Small intestine (tissue), 7 donors: Measurements from ENCODE around the gene VAMP8. TPM values are rescaled to one million over a fixed set of nuclear protein-coding genes. Genes with fewer than 3 reads are reported as not detected.

Experiments used
- DNase-seq, 2 donors: peaks; one replicate each; pipeline versions ENCODE4 v3.0.0 to v3.0.0-alpha.2; 2013
- FAIRE-seq: peaks from 2 replicates; lab custom pipeline; 2012; peaks lifted over from hg19 to GRCh38; lab: Jason Lieb, UNC
- H3K27ac ChIP-seq, 3 donors: one replicate each; pipeline ENCODE4 v1.5.1; 2013; ENCODE audit warnings: low read length in 2 of 3, mild to moderate bottlenecking in 2 of 3, control low read depth in 1 of 3, inconsistent platforms in 1 of 3, low read depth in 1 of 3, moderate library complexity in 1 of 3
- H3K27me3 ChIP-seq, 3 donors: one replicate each; pipeline ENCODE4 v1.6.1; 2013; ENCODE audit warnings: low read length in 3 of 3, inconsistent platforms in 1 of 3; ENCODE audit not compliant: control insufficient read depth in 3 of 3, insufficient read depth in 3 of 3
- H3K36me3 ChIP-seq, 3 donors: one replicate each; pipeline ENCODE4 v1.6.1; 2013; ENCODE audit warnings: low read length in 3 of 3, inconsistent platforms in 1 of 3, low read depth in 1 of 3, mild to moderate bottlenecking in 1 of 3, moderate library complexity in 1 of 3; ENCODE audit not compliant: control insufficient read depth in 3 of 3, insufficient read depth in 2 of 3
- H3K4me1 ChIP-seq, 3 donors: one replicate each; pipeline ENCODE4 v1.6.1; 2013; ENCODE audit warnings: low read length in 2 of 3, inconsistent platforms in 1 of 3, low read depth in 1 of 3, mild to moderate bottlenecking in 1 of 3, moderate library complexity in 1 of 3; ENCODE audit not compliant: control insufficient read depth in 3 of 3, insufficient read depth in 2 of 3
- H3K4me3 ChIP-seq, 3 donors: one replicate each; pipeline ENCODE4 v1.5.1; 2013; ENCODE audit warnings: low read length in 3 of 3, control low read depth in 1 of 3, inconsistent platforms in 1 of 3, low read depth in 1 of 3, mild to moderate bottlenecking in 1 of 3, moderate library complexity in 1 of 3
- H3K9me3 ChIP-seq, 2 donors: one replicate each; pipeline ENCODE4 v1.6.1; 2013; ENCODE audit warnings: low read depth in 1 of 2, low read length in 1 of 2; ENCODE audit not compliant: control insufficient read depth in 2 of 2, insufficient read depth in 1 of 2
- WGBS, 3 donors: extraction: QIAGEN DNeasy Blood & Tissue Kit; methylation state at CpG; one replicate each; pipeline ENCODE4 v1.1.7; 2013; 5-methylcytosine and 5-hydroxymethylcytosine counted together
- polyA plus RNA-seq, 4 donors: library from polyadenylated mRNA; stranded (reverse) in 3 of 4; unstranded in 1 of 4; fragments of 200-250 nt in 3 of 4; fragments of 120-200 nt in 1 of 4; gene quantifications; one replicate each; pipeline versions ENCODE4 v1.2.1 to v1.2.3, GENCODE V29; 2013
- donor health status: healthy with polysubstance abuse.
- donor health status: control.
- donor health status: control.
- donor health status: Bipolar disorder and iron deficiency.
- donor health status: healthy.

Gene VAMP8
- polyA plus RNA-seq, 4 donors, result 183 to 1,108 (median 619) TPM

DNA sequence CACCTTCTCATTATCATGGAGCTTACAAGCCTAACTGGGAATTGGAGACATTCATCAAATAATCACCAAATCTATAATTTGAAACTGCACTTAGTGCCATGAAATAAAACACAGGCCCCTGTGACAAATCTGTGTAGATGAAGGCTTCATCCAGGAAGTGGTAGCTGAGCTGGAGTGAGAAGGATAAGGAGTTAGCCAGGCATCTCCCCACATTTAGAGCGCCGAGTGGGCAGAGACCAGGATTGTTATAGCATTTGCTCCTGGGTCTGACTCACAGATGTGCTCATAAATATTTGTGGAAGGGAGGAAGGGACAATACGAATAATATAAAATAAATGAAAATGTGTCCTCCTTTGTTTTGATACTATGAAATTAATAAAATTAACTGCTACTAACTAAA lies 40.9 kb upstream of the VAMP8 start:
- Histone ChIP-seq H3K36me3 (peaks cover 0 to 5% (median 1%) of the 10 kb centered on the region in 3 donors), H3K4me3 (no peak overlapping the region), H3K27ac (no peak overlapping the region), H3K27me3 (no peaks in the 10 kb centered on the region), H3K9me3 (no peaks in the 10 kb centered on the region), H3K4me1 (peaks cover 0 to 16% (median 4%) of the 10 kb centered on the region in 3 donors)
- WGBS, 3 donors, result 79 to 87% (median 84%) methylated on average over 3 of the region's 3 CpGs
- FAIRE-seq (no peak), DNase-seq (no peak)

DNA sequence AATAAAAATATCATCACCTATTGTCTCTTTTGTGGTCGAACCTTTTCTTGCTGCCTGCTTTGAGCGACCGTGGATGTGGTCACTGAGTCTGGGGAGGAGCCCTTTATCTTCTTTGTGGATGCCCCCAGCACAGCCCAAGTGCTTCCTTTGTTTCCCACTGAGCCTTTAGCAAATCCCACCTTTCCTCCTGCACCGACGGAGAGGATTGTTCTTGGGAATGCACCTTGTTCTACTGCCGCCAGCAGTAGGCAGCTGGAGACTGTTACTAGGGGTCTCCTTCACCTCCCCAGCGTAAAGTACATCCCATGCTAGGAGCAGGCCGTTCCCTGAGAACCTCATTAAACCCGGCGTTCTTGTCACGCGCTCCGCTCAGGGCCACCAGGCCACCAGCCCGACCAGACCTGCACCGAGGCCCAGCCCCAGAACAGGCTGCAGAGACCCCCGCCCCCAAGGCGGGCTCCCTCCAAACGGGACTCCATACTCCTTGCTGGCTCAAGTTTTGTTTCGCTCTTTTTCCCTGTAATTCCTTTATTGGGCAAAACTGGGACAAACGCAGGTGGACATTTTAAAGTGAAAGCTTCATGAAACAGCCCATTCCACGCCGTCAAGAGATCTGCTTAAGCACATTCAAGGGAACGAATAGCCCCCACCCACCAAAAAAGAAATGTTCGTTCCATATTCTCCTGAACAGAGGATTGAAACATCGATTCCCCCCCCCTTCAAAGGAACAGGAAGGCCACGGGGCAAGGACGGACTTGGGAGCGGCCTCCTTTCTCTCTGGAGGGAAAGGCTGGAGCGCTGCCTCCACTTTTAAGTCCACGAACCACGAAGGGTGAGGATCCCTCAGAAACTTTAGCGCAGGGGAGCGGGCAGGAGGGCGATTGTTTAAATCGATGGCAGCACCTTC lies 39.5 kb upstream of the VAMP8 start:
- no peaks in the 10 kb centered on the region for H3K27me3 ChIP-seq
- H3K36me3 ChIP-seq, result peaks cover 7 to 13% (median 12%) of the 10 kb centered on the region in 3 donors
- peaks cover 0 to 27% (median 9%) of the 10 kb centered on the region in 3 donors for H3K4me1 ChIP-seq
- WGBS, 3 donors, result 1 to 2% (median 1%) methylated on average over 35 of the region's 35 CpGs
- DNase-seq (peak; percentile 63 to 87), FAIRE-seq (no peak)
- peak overlapping the region; percentile 94 to 98 (median 96) for H3K27ac ChIP-seq
- peak overlapping the region; percentile 62 to 93 (median 71) for H3K4me3 ChIP-seq
- no peaks in the 10 kb centered on the region for H3K9me3 ChIP-seq

DNA sequence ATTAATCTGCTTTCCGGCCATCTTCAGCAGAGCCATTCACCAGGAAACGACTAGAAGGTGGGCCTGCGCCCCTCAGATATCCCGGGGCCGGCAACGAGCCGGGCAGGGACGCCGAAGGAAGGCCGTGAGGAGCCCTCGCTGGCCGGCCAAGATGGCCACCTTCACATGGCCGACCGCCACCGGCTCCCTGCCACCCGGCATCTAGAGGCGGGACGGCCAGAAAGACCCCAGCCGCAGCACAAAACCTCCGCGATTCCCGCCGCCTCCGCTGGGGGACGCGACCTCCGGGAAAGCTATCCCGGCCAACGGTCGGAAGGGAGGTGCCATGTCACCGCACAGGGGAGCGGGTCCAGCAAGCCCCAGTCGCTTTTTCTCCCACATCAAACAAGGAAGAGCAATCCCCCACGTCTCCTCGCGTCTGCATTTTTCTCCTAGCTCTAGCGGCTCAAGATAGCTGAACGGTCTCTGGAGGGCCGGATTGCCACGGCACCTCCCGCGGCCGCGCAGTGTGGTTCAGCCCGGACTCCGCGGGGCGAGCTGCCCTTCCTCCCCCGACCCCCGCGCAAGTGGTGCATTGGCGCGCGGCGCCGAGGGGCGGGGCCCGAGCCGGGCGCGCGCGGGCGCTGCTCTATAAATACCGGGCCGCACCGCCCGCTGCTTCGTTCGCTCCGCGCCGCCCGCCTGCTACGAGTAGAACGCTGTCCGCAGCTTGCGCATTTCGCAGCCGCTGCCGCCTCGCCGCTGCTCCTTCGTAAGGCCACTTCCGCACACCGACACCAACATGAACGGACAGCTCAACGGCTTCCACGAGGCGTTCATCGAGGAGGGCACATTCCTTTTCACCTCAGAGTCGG lies 38.7 kb upstream of the VAMP8 start, which contains the start of gene MAT2A:
Gene MAT2A (plus strand): TSS at position 662 of the 854 bp plus-strand sequence. CDS start 120 bp downstream, at position 782.
- DNase-seq (peak; percentile 88 to 98), FAIRE-seq (no peak)
- Histone ChIP-seq H3K9me3 (no peaks in the 10 kb centered on the region), H3K4me3 (peak within 1 kb of the TSS; percentile 62 to 93 (median 71)), H3K27me3 (no peaks in the 10 kb centered on the region), H3K36me3 (peaks cover 9 to 13% (median 13%) of the 10 kb centered on the region in 3 donors), H3K27ac (peak within 1 kb of the TSS; percentile 94 to 98 (median 97)), H3K4me1 (peaks cover 0 to 29% (median 9%) of the 10 kb centered on the region in 3 donors)
- 0% methylated on average over 81 to 92 of the region's 92 CpGs for WGBS, 3 donors

DNA sequence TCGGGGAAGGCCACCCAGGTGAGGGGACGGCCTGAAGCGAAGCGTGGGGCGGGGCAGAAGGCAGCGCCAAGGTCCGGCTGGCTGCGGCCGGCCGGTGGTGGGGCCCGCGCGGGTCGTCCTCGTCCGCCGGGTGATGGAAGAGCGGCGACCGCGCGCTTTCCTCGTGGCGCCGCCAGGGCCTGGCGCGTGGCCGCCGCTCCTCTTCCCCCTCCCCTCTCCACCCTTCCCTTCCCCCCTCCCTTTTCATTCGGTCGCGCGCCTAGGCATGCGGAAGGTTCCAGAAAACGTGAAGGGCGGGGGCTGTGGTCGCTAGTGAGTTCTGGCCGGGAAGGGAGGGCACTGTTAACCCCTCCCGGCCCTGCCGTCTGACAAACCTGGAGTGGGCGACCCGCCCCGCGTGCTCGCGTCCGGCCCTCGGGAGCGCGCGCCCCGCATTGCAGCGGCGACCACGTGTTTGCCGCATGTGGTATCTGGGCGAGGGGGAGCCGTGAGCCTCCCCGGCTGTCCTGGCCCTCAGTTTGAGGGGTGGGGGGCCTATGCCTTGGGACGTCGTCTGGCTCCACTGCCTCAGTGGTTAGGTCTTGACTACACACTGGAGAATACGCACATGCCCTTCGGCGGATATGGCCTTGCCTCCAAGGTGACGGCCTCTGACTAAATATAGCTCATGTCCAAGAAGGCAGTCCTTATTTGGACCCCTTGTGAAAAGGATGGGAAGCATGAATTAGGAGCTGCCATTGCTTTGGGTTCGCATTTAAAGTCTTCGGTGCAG lies 37.8 kb upstream of the VAMP8 start:
- Histone ChIP-seq H3K4me3 (peak overlapping the region; percentile 62 to 93 (median 71)), H3K27ac (peak overlapping the region; percentile 93 to 97 (median 94)), H3K27me3 (no peaks in the 10 kb centered on the region), H3K4me1 (peaks cover 0 to 25% (median 9%) of the 10 kb centered on the region in 3 donors), H3K9me3 (no peaks in the 10 kb centered on the region), H3K36me3 (peaks cover 9 to 17% (median 13%) of the 10 kb centered on the region in 3 donors)
- peak; percentile 70 to 87 for DNase-seq
- WGBS, 3 donors, result 0% methylated on average over 40 to 67 of the region's 67 CpGs
- FAIRE-seq, result no peak

DNA sequence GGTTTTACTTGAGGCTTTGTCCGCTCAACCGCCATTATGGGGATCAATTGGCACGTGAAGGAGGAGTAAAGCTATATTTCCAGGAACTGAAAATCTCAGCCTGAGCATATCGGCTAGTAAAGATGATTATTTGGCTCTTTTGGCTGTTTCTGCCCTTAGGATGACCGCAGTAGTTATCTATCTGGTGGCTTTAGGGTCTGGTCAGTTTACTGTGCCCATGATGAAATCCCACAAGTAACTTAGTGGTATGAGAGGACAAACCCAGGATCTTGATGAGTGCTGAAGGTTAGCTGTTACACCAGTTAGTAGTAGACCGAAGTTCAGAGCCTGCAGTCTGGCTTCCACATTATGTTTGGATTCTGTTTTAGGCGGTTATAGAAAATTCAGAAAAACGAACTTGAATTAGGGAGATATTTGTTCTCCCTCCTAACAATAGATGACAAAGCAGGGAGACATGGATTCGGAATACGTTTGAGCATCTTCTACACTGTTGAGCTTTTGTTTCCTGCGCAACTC lies 37.2 kb upstream of the VAMP8 start:
- WGBS, 3 donors, result 0 to 5% (median 1%) methylated on average over 11 of the region's 11 CpGs
- Histone ChIP-seq H3K4me3 (peak overlapping the region; percentile 62 to 93 (median 71)), H3K27ac (peak overlapping the region; percentile 93 to 97 (median 94)), H3K36me3 (peaks cover 12 to 19% (median 15%) of the 10 kb centered on the region in 3 donors), H3K4me1 (peaks cover 0 to 25% (median 9%) of the 10 kb centered on the region in 3 donors), H3K9me3 (no peaks in the 10 kb centered on the region), H3K27me3 (no peaks in the 10 kb centered on the region)
- DNase-seq (peak in 1 of 2 donors; percentile 55), FAIRE-seq (no peak)

DNA sequence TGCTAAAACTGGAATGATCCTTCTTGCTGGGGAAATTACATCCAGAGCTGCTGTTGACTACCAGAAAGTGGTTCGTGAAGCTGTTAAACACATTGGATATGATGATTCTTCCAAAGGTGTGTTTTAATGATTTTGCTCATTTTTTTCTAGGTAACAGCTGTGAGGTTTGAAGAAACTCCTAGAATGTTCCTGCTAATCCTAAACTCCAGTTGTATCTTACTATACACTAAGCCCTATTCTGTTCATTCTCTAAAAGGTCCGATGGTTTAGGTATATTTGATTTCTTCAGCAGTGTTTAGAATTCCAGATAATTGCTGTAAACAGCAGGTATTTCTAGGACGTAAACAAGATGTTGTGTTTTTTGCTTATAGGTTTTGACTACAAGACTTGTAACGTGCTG lies 36.1 kb upstream of the VAMP8 start:
- Histone ChIP-seq H3K27ac (no peak overlapping the region), H3K4me1 (peaks cover 0 to 25% (median 7%) of the 10 kb centered on the region in 3 donors), H3K27me3 (no peaks in the 10 kb centered on the region), H3K36me3 (peaks cover 16 to 22% (median 21%) of the 10 kb centered on the region in 3 donors), H3K9me3 (no peaks in the 10 kb centered on the region), H3K4me3 (peak overlapping the region in 2 of 3 donors; percentile 62 to 93)
- DNase-seq (no peak), FAIRE-seq (no peak)
- 13 to 30% (median 17%) methylated on average over 4 of the region's 4 CpGs for WGBS, 3 donors

DNA sequence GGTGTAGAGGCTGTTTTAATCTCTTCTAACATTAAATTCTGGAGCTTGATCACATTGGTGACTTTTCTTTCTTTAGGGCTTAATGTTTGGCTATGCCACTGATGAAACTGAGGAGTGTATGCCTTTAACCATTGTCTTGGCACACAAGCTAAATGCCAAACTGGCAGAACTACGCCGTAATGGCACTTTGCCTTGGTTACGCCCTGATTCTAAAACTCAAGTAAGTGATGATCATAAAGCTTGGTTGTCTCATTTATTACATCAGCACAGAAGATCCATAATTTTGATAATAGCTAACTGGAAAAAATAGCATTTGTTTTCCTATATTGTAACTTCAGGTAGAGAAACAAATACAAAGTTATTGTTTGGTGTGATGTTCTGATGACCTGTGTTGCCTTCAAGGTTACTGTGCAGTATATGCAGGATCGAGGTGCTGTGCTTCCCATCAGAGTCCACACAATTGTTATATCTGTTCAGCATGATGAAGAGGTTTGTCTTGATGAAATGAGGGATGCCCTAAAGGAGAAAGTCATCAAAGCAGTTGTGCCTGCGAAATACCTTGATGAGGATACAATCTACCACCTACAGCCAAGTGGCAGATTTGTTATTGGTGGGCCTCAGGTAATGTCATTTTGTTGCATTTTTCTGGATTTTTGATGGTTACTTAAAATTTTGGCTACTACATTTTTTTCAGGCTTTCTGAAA lies 35.5 kb upstream of the VAMP8 start:
- DNase-seq, result peak in 1 of 2 donors; percentile 61
- no peak for FAIRE-seq
- Histone ChIP-seq H3K4me3 (peak overlapping the region in 1 of 3 donors; percentile 93), H3K27me3 (no peaks in the 10 kb centered on the region), H3K27ac (peak overlapping the region in 1 of 3 donors; percentile 40), H3K9me3 (no peaks in the 10 kb centered on the region), H3K4me1 (peaks cover 0 to 21% (median 7%) of the 10 kb centered on the region in 3 donors), H3K36me3 (peaks cover 19 to 22% (median 21%) of the 10 kb centered on the region in 3 donors)
- WGBS, 3 donors, result 30 to 47% (median 40%) methylated on average over 5 of the region's 5 CpGs
